OCI-LY1 (cell line): ENCODE results near the gene LIN28A.

Experiments used
- CTCF ChIP-seq: fragments of 200-600 bp; sonication (generic), shearing (Covaris generic); IDR thresholded peaks from 2 replicates; pipeline ENCODE4 v1.5.1; 2017; ENCODE audit warnings: mild to moderate bottlenecking, antibody characterized with exemption, low read length, moderate library complexity, mixed read lengths
- EZH2 ChIP-seq: fragments of 200-600 bp; sonication (generic), shearing (Covaris generic); IDR thresholded peaks from 2 replicates; pipeline ENCODE4 v1.8.0; 2017; ENCODE audit warnings: borderline replicate concordance, mixed run types, mild to moderate bottlenecking, antibody characterized with exemption, low read length, moderate library complexity, mixed read lengths

DNA sequence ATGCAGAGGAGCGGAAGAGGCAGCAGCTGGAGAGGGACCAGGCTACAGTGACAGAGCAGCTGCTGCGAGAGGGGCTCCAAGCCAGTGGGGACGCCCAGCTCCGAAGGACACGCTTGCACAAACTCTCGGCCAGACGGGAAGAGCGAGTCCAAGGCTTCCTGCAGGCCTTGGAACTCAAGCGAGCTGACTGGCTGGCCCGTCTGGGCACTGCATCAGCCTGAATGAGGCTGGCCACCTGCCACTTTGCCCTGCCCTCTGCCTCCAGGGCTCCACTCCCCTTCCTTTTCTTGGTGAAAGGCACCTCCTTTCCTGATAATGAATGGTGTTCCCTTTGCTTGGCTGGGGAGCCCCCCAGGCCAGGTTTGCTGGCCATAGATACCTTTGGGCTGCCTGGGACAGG is 58.3 kb downstream of the LIN28A start:
- TF ChIP-seq CTCF (no peak), EZH2 (no peak)
